Measurements from ENCODE around the gene ATP5PD.

The ATP5PD gene

GRCh38 chr17:75046407-75047289, at the start of gene ATP5PD, which contains the start of gene KCTD2:
TSS of gene ATP5PD (minus strand) at chr17:75046969. CDS start at chr17:75042650, 4,319 bp downstream.
TSS of gene KCTD2 (plus strand) at chr17:75047225. CDS start at chr17:75047251, 26 bp downstream.
- DNase-seq = peak; percentile 98

DNA sequence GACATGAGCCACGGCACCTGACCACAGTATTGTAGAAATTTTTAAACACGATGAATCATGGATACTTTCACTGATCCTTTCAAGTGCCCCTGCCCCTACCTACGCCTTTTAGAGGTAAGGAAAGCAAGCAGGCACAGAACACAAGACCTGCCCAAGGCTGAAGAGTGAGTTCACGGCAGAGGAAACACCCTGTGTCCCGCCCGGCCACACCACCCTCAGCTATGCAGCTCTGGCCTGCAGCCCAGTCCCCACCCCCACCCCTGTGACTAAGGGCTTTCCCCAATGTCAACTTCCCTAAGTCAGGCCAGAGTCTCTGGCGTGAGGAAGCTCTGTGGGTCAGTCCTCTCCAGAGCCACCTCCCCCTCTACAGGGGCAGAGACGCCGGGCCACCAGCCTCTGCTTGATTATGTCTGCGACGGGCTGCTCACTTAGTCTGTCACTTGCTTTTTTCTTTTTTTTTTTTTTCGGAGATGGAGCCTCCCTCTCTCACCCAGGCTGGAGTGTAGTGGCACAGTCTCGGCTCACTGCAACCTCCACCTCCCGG, 49.4 kb upstream of the ATP5PD start:
- peak; percentile 92 for DNase-seq

- DNase-seq = no peak
Measured at GRCh38 chr17:75094871-75095399, 48.2 kb upstream of the ATP5PD start.

GRCh38 chr17:75093548-75094158, 46.9 kb upstream of the ATP5PD start:
- DNase-seq = no peak

DNA sequence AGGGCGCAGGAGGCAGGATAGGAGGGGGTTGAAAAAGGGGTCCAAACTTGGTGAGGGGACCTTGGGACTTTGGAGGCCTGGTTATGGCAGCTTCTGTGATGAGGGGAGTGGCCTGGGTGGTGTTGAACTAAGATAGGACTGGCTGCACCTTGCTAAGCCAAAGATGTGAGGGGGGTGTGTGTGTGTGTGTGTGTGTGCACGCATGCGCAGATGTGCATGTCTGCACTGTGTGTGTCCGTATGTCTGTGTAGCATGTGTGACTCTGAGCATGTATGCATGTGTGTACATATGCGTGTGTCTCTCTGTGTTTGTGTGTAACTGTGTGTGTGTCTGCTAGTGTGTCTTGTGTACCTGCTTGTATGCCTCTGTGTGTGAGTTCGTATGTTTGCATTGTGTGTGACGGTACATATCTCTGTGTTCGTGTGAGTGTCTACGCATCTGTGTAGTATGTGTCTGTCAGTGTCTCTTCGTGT, 45.1 kb upstream of the ATP5PD start:
- no peak for DNase-seq

- peak; percentile 31 for DNase-seq
Measured at GRCh38 chr17:75090871-75091854, 44.4 kb upstream of the ATP5PD start.

DNA sequence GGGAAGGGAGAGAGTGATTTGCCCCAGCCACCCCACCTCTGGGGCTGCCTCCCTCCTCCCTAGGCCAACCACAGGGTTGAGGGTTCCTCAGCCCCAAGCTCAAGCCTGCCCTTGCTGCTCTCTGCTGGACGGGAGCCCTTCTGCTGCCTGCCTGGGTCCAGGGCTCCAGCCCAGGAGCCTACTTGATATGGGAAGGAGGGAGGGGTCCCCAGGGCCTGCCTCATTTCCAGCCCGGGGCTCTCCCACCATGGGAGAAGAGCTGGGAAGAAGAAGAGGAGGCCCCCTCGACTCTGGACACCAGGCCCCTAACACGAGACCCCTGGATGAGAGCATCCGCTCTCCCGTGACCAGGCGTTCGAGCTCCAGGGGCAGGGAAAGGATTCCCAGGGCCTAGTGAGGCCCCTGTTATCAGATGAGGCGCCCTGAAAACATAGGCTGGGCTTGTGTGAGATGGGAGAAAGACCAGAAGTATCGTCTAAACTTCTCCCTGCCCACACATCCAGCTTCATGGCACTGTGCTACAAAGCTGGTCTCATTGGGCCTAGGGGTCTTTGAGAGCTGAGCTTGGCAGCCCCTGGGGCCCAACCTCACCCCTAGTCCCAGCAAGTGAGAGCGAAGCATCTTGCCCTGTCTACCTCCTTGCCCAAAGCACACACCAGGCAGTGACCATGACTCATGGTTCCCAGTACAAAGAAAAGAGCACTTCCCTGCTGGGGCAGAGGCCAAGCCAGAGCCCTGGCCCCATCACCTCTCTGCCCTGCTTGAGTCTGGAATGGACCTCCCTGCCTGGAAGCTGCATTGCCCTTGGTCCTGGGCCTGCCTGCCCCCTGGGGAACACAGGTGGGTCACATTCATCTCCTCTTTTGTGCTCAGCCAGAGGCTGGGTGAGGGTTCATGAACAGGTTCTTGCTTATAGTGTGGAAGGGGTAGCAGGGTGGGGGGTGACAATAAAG, 42.0 kb upstream of the ATP5PD start:
- DNase-seq = peak; percentile 64

DNA sequence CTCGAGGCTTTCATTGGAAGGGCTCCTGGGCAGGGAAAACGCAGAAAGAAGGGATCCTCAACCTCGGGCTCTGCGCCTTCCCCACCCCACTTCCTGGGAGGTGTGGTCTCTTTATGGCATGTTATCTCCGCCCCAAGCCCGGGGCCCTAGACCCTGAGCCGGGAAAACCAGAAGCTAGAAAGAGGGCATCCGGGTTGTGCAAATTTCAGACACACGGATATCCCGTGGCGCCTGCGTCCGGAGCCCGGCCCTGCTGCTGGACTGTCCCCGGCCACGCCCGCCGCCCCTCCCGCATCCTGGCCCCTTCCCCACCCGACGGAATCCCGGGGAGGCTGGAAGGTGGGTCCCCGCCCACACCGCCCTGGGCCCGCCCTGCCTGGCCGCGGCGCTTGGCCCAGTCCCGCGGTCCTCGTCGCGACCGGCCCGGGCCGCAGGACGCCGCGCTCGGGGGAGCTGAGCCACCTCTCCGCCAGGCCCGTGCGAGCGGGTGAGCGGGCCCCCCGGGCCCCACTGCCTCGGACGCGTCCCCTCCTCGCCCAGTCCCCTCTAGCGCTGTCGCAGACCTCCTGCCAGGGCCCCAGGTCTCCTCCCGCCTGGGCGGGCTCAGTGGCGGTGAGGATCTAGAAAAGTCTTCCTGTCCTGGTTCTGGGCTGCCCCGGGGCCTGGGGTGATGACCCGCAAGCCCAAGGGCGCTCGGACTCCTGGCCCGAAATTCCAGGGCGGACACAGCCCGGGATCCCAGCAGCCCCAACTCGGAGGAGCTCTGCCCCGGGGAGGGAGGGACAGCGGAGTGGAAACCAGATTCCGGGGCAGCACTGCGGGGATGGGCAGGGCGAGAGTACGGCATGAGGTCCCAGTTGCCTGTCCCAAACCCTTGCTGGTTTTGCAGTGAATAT, 41.0 kb upstream of the ATP5PD start, which contains the start of gene SLC16A5:
Gene SLC16A5, plus strand, starts transcription at position 397 of the 896 bp plus-strand sequence. CDS start 5,683 bp downstream, outside the sequence.
- peak; percentile 91 for DNase-seq

DNA sequence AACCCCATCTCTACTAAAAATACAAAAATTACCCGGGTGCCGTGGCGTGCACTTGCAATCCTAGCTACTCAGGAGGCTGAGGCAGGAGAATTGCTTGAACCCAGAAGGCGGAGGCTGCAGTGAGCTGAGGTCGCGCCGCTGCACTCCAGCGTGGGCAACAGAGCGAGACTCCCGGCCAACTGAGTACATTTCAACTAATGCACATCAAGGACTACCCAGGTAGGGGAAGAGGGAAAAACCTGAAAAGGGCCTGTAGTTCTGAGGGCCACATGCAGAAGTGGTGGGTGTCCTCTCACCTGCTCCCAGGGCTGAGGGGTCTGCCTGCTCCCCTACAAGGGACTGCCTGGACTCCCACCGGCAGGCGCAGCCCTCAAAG, 40.4 kb upstream of the ATP5PD start:
- no peak for DNase-seq

GRCh38 chr17:75086496-75087181, 39.9 kb upstream of the ATP5PD start:
- no peak for DNase-seq

- peak; percentile 38 for DNase-seq
Measured at GRCh38 chr17:75084039-75084660, 37.4 kb upstream of the ATP5PD start.

GRCh38 chr17:75082683-75083082, 35.9 kb upstream of the ATP5PD start:
- no peak for DNase-seq

GRCh38 chr17:75081611-75082540, 35.1 kb upstream of the ATP5PD start:
- no peak for DNase-seq

- DNase-seq = no peak
Measured at GRCh38 chr17:75079023-75079373, 32.2 kb upstream of the ATP5PD start.

DNA sequence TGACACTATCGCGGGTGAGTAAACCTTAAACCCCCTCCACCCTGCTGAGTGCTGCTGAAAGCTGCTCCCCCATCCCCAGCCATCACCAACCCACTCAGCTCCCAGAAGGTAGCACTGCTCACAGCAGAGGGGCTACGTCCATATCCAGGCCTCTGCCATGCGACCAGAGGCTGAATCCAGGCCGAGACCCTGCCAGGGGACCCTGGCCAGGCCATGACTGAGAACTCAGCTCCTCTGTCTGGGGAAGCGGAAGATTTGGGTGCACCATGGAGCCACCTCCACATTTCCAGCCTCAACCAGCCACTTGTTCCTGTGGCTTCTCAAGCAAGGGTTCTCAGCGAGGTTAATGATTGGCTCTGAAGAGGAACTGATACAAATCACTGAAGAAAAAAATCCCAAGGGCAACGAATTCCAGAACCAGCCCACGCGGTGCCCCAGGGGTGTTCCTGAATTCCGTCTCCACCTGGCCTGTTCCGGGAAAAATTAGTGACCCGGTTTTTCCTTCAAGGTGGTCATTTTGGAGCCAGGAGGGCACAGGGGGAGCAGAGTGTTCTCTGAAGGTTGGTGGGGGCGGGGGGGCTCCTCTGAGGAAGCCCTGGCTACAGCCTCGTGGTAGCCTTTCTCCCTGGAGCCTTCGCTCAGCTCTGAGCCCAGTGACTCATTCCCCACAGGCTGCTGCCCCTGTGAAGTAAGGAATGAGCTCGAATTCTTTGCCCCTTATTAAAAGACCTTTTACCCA, 31.7 kb upstream of the ATP5PD start:
- peak; percentile 50 for DNase-seq

DNA sequence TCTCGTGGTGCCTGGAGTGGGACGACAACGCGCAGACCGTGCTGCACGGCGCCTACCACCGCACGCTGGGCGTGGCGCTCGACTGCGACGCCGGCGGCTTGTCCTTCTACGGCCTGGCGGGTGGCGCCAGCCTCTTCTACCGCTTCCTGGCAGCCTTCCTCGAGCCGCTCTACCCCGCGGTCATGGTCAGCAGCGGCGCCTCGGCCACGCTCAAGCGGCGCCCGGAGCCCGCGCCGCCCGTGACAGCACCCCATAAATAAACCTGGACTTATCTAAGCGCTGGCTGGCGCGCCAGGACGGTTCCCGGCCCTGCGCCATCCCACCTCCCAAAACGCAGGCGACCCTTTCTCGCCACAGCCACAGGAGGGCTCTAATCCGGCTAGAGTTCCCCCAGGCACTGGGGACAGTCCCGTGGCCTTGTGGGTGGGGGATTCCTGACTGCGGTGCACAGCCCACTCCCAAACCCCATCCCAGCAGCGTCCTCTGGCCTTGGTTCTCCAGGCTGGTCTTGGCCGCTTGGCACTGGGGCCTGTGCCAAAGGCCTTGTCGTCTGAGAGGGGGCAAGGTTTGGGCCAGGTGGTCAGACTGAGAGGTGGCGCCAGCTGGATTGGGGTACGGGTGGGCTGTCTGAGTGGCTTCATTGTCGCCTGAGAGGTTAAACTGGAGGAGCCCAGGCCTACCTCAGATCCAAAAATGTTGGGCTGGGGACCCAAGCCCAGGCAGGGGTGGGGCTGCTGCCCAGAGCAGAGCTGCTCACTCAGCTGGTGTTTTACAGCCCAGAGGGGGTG, 30.9 kb upstream of the ATP5PD start:
- peak; percentile 83 for DNase-seq
